SK-N-SH treated with all-trans-retinoic acid at 6 μM for 48 hours (cell line): ENCODE results near the gene MACROH2A2.

Experiments
- CREB5 ChIP-seq: fragments of 250-450 bp; sonication (Bioruptor Pico); IDR thresholded peaks from 2 replicates; pipeline ENCODE4 v1.5.1; 2020; ENCODE audit warnings: low read depth, mild to moderate bottlenecking, moderate library complexity
- RARB ChIP-seq: fragments of 250-450 bp; sonication (Bioruptor Pico); IDR thresholded peaks from 2 replicates; pipeline ENCODE4 v1.8.0; 2021; ENCODE audit warnings: mild to moderate bottlenecking, moderate library complexity

- TF ChIP-seq CREB5 (CRISPR knock-in tag) (no peak), RARB (CRISPR knock-in tag) (no peak)
Measured at GRCh38 chr10:70074971-70075370, 22.3 kb downstream of the MACROH2A2 start.
